SKM-1 (cell line): ENCODE measurements around the gene RAB26.

Source experiments
- DNase-seq: peaks from one replicate; lab custom pipeline; 2025; ENCODE audit not compliant: unreplicated experiment; lab: John Stamatoyannopoulos, UW

Gene RAB26

GRCh38 chr16:2159175-2159838 lies 10.9 kb downstream of the RAB26 start:
- DNase-seq: no peak

- no peak for DNase-seq
Measured at GRCh38 chr16:2160915-2161551, 12.6 kb downstream of the RAB26 start.

DNA sequence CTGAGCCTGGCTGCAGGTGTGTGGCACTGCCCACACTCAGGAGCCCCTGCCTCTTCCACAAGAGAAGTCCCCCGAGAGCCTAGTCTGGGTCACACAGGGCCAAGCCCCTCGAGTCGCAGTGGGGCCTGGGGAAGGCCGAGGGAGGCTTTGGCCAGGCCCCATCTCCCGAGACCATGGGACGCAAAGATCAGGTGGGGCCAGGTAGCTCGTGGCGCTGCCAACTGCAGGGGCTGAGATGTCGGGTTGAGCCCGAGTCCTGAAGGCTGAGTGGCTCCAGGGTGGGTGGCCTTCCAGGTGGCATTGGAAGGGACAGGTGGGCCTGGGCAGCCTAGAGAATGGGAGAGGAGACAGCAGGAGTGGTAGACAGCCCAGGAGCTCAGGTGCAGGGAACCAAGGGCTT lies 13.5 kb downstream of the RAB26 start:
- DNase-seq: no peak

- DNase-seq: no peak
Measured at GRCh38 chr16:2162676-2163118, 14.3 kb downstream of the RAB26 start.

DNA sequence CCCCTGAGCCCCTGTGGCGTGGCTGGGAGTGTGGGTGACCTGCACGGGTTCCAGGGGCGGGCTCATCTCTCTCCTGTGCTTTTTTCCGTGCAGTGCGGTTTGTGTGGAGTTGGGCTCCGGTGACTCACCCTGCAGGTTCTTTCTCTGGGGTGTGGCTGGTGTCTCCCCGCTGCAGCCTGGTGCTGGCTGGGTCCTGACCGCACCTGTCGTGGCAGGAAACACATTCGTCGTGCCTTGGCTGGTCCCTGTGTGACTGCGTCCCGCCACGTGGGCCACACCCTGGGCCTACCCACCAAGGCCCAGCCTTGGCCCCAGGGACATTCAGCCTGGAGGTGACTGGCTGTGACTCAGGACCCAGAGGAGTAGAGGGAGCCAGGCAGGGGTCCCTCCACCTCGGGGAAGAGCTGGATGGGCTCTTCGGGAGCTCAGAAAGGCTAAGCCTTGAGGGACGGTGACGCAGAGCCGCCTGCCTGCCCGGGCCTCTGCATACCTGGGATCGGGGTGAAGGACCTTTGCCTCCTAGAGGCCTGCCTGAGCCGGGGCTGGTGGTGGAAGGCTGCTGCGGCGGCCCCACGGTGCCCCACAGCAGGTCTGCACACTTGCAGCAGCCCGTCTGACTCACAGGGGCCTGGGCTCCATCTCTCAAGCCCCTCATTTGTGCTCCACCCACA lies 14.9 kb downstream of the RAB26 start:
- DNase-seq: no peak

DNA sequence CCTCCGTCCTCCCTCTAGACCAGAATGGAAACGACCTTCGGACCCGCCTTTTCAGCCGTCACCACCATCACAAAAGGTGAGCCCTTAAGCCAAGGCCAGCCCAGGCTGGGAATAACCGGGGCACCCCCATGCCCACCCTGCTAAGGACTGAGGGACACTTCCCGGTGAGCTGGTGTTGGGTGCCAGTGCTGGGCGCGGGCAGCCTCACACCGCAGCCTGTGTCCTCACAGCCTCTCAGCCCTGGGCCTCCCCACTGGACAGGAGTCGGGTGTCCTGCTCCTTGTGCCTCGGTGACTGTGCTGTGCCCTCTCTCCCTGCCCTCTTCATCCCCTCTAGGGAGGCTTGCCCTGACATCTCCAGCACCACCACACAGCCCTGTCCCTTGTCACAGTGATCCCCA lies 17.4 kb downstream of the RAB26 start:
- DNase-seq: no peak

DNA sequence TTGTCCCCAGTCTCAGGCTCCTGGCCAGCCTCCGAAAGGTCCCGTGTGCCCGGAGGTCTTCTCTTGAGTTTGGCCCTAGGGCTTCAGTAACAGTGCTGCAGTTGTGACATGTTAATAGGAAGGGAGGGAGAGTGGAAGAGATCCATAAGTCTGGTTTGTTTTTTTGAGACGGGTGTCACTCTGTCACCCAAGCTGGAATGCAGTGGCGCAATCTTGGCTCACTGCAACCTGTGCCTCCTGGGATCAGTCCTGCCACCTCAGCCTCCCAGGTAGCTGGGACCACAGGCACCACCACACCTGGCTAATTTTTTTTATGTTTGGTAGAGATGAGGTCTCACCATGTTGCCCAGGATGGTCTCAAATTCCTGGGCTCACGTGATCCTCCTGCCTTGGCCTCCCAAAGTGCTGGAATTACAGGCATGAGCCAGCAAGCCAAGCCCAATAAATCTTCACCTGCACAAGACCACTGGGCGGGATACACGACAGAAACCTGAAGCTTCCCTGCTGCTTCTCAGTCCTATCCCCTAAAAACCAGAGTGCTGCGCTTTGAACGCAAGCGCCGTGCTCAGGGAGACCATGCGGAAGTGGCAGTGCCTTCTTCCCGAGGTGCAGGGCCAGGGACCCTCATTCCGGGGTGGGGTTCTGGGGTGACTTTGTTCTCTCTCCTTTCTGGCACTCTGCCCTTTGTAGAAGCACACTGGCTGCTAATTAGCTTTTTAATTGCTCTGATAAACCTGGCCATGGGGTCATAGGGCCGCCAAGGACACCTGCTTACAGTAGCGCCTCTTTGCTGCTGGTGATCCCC lies 18.0 kb downstream of the RAB26 start:
- DNase-seq: no peak

DNA sequence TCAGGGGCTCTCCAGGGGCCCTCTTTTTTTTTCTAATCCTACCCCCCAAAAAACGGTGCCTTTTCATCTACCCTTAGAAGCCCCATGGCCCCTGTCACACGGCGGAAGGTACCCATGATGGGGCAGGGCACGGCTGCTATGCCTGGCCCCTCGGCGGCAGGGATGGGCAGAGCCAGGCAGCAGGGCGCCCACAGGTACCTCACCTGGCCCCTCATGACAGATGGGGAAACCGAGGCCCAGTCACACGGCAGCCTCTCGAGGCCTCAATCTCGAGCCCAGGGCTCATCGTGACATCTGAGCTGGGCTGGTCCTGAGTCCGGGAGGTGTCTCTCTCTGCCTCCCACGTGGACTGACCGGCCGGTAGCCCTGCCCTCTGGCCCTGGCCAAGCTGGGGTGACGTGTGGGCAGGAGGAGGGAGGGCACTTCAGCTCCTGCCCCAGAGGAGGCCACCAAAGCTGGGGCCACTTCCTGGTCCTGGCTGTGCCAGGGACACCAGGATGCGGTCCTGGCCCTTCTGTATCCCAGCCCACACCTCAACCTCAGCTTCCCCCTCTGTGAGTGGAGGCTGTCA lies 18.7 kb downstream of the RAB26 start:
- no peak for DNase-seq

DNA sequence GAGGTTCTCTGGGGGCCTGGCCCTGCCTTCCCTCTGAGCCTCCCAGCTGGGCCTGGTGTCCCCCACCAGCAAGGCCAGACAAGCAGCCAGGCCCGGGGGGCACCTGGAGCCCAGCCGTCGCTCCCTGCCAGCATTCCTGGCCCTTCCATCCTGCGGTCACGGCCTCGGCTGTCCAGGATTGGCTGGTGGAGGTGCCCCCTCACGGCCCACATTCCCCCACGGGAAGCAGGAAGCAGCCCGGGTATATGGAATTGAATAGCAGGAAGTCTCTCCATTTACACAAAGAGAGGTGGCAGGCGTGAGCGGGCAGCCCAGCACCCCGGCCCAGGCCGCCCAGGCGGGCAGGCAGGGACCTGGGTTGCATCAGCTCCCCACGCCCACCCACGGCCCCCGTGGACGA lies 21.7 kb downstream of the RAB26 start:
- DNase-seq: no peak

DNA sequence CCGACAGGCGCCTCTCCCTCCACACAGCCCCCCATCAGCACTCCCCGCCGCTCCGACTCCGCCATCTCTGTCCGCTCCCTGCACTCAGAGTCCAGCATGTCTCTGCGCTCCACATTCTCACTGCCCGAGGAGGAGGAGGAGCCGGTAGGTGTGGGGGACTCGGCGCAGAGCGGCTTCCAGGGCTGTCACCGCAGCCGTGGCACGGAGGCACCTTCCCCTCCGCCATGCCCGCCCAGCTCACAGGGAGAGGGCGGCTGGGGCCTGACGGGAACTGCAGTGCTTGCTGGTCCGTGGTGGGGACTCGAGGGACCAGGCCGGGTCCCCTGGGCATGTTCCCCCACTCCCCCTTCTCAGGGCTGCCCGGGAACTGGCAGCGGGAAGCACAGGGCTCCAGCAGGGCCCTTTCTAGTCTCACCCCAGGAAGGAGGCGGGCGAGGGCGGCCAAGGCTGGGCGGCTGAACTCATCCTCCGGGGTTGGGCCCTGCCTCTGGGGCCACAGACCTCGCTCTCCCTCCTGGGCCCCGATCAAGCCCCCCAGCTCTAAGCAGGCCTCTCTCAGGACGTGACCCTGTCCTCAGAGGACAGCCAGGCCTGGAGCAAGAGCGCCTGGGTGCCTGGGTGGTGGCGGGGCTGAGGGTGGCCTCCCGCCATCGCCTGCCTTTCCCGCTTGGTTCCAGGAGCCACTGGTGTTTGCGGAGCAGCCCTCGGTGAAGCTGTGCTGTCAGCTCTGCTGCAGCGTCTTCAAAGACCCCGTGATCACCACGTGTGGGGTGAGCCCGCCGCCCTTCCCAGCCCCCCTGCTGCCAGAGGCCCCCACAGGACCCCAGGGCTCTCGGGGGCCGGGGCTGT lies 22.4 kb downstream of the RAB26 start:
- no peak for DNase-seq

GRCh38 chr16:2171601-2172178 lies 23.3 kb downstream of the RAB26 start:
- no peak for DNase-seq

DNA sequence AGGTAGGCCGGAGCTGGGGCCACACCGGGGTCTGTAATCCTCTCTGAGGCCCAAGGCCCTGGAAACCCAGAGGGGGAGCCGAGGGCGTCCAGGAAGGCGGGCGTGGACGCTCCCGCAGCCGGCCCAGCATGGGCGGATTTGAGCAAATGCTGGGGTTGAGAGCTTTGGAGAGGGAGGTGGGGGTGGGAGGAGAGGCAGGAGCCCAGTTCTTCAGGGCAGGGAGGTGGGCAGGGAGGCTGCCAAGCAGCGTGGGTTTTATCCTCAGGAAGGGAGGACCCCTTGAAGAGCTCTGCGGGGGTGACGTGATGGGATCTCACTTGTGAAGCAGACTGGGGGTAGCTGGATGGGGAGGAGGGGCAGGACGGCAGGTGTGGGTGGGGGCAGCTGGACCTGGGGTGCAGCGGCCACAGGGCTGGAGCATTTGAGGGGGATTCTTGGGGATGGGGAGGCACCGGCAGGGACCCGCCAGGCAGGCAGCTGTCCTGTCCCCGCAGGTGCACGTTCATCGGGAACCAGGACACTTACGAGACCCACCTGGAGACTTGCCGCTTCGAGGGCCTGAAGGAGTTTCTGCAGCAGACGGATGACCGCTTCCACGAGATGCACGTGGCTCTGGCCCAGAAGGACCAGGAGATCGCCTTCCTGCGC lies 24.4 kb downstream of the RAB26 start:
- DNase-seq: no peak

GRCh38 chr16:2173366-2173765 lies 24.9 kb downstream of the RAB26 start:
- DNase-seq: no peak

DNA sequence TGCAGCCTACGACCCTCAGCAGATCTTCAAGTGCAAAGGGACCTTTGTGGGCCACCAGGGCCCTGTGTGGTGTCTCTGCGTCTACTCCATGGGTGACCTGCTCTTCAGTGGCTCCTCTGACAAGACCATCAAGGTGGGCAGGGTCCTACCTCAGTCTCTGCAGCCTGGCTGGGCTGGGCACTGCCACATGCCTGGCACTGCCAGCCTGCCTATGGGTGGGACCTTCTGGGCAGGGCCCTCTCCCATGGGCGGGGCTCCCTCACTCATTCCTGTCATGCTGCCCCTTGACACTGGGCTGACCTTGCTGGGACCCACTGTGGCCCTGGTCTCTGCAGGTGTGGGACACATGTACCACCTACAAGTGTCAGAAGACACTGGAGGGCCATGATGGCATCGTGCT lies 25.5 kb downstream of the RAB26 start:
- no peak for DNase-seq

DNA sequence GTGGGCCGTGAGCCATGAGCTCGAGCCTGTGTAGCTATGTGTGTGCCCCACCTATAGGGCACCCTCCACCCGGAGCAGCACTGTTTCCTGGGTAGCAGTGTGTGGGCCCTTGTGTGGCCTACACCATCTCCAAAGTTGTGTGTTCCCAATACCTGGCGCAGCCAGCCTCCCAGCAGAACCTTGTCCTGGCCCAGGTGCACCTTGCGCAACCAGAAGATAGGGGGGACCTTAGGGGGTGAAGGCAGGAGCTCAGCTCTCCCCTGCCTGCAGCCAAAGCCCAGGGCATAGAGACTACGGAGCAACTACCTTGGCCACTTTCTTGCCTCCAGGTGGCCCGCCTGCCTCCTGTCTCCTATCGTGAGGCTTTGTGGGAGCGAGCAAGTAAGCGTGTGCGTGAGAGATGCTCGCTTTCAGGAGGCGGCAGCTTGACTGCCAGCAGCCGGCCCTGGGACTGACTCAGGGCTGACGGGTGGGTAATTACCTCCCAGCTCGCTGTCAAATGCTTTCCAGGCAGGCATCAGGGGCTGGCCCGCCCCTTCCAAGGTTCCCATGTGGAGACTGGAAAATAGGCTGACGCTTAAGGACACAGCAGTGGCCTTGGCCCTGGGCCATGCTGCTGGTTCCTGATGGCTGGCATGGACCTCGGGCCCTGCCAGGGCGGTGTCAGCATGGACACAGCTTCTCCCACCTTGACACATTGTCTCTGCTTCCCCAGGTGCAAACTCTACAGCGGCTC lies 26.1 kb downstream of the RAB26 start:
- no peak for DNase-seq

DNA sequence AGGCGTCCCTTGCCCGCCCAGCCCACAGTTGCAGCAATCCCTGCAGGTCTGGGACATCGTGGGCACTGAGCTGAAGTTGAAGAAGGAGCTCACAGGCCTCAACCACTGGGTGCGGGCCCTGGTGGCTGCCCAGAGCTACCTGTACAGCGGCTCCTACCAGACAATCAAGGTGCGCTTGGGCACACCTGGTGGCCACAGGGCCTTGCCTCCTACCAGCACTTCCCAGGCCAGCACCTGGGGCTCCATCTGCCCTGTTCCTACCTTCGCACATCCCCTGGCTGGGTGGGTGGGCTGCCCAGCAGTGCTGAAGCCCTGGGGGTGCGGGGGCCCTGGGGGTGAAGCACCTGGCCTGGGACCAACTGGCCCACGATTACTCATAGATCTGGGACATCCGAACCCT lies 27.0 kb downstream of the RAB26 start:
- no peak for DNase-seq

- DNase-seq: no peak
Measured at GRCh38 chr16:2176047-2176446, 27.6 kb downstream of the RAB26 start.

DNA sequence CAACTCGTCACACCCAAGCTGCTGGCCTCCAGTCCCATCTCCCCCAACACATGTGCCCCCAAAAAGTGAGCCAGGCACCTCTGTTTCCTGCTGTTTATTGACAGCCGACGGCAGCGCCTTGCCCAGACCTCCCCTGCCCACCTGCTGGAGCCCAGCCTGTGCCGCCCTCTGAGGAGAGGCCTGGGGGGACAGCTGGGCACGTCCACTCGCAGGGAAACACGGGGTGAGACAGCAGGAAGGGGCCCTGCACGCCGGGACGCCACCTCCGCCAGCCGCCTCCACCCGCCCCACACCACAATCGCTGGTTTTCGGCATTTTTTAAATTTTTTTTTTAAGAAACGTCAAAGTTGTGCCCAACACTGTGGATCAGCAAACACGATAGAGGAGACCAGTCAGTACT lies 28.7 kb downstream of the RAB26 start:
- DNase-seq: no peak

- DNase-seq: no peak
Measured at GRCh38 chr16:2177561-2177960, 29.1 kb downstream of the RAB26 start.
